Upper lobe of left lung (tissue), 4 donors: ENCODE results near the gene KRTAP17-1.

Source experiments
- EP300 ChIP-seq, 4 donors: sonication (generic); formaldehyde crosslinking; IDR thresholded peaks; one replicate each; pipeline ENCODE4 v1.5.1; 2017; ENCODE audit warnings: antibody characterized with exemption in 4 of 4, control low read depth in 2 of 4
- POLR2A ChIP-seq, 4 donors: fragments of 450-650 bp; IDR thresholded peaks; one replicate each; pipeline ENCODE4 v1.5.1; 2016 to 2017; ENCODE audit warnings: antibody characterized with exemption in 4 of 4, mild to moderate bottlenecking in 2 of 4
- POLR2AphosphoS5 ChIP-seq, 2 donors: sonication (generic); formaldehyde crosslinking; IDR thresholded peaks; one replicate each; pipeline ENCODE4 v1.5.1; 2017; ENCODE audit warnings: antibody characterized with exemption in 2 of 2
- TF ChIP-seq, protein P1 (sequence below), 6 experiments: fragments of 450-650 bp in 4 of 6; fragments of 200-600 bp in 2 of 6; sonication (generic) in 2 of 6; IDR thresholded peaks; one replicate each; pipeline ENCODE4 v1.5.1; 2016 to 2019; ENCODE audit warnings: antibody characterized with exemption in 6 of 6

GRCh38 chr17:41328207-41328606 lies 12.7 kb upstream of the KRTAP17-1 start:
- TF ChIP-seq POLR2A (IDR thresholded peaks at IDR 0.05) (no peak), POLR2AphosphoS5 (IDR thresholded peaks at IDR 0.05) (no peak), EP300 (IDR thresholded peaks at IDR 0.05) (no peak)
- TF ChIP-seq, protein P1, sequence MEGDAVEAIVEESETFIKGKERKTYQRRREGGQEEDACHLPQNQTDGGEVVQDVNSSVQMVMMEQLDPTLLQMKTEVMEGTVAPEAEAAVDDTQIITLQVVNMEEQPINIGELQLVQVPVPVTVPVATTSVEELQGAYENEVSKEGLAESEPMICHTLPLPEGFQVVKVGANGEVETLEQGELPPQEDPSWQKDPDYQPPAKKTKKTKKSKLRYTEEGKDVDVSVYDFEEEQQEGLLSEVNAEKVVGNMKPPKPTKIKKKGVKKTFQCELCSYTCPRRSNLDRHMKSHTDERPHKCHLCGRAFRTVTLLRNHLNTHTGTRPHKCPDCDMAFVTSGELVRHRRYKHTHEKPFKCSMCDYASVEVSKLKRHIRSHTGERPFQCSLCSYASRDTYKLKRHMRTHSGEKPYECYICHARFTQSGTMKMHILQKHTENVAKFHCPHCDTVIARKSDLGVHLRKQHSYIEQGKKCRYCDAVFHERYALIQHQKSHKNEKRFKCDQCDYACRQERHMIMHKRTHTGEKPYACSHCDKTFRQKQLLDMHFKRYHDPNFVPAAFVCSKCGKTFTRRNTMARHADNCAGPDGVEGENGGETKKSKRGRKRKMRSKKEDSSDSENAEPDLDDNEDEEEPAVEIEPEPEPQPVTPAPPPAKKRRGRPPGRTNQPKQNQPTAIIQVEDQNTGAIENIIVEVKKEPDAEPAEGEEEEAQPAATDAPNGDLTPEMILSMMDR (IDR thresholded peaks at IDR 0.05) = no peak
